ENCODE results near the gene FZD10.

GRCh38 chr12:130136509-130137039 lies 25.7 kb upstream of the FZD10 start:
- TF ChIP-seq, protein P1, sequence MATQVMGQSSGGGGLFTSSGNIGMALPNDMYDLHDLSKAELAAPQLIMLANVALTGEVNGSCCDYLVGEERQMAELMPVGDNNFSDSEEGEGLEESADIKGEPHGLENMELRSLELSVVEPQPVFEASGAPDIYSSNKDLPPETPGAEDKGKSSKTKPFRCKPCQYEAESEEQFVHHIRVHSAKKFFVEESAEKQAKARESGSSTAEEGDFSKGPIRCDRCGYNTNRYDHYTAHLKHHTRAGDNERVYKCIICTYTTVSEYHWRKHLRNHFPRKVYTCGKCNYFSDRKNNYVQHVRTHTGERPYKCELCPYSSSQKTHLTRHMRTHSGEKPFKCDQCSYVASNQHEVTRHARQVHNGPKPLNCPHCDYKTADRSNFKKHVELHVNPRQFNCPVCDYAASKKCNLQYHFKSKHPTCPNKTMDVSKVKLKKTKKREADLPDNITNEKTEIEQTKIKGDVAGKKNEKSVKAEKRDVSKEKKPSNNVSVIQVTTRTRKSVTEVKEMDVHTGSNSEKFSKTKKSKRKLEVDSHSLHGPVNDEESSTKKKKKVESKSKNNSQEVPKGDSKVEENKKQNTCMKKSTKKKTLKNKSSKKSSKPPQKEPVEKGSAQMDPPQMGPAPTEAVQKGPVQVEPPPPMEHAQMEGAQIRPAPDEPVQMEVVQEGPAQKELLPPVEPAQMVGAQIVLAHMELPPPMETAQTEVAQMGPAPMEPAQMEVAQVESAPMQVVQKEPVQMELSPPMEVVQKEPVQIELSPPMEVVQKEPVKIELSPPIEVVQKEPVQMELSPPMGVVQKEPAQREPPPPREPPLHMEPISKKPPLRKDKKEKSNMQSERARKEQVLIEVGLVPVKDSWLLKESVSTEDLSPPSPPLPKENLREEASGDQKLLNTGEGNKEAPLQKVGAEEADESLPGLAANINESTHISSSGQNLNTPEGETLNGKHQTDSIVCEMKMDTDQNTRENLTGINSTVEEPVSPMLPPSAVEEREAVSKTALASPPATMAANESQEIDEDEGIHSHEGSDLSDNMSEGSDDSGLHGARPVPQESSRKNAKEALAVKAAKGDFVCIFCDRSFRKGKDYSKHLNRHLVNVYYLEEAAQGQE (IDR thresholded peaks at IDR 0.05; ENCODE audit: unreplicated experiment): no peak
- TF ChIP-seq, protein P2, sequence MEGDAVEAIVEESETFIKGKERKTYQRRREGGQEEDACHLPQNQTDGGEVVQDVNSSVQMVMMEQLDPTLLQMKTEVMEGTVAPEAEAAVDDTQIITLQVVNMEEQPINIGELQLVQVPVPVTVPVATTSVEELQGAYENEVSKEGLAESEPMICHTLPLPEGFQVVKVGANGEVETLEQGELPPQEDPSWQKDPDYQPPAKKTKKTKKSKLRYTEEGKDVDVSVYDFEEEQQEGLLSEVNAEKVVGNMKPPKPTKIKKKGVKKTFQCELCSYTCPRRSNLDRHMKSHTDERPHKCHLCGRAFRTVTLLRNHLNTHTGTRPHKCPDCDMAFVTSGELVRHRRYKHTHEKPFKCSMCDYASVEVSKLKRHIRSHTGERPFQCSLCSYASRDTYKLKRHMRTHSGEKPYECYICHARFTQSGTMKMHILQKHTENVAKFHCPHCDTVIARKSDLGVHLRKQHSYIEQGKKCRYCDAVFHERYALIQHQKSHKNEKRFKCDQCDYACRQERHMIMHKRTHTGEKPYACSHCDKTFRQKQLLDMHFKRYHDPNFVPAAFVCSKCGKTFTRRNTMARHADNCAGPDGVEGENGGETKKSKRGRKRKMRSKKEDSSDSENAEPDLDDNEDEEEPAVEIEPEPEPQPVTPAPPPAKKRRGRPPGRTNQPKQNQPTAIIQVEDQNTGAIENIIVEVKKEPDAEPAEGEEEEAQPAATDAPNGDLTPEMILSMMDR (conservative IDR thresholded peaks at IDR 0.05; ENCODE audit: low read depth in 2 of 2): no peak
- TF ChIP-seq ZNF462 (CRISPR knock-in tag; IDR thresholded peaks at IDR 0.05) (no peak), EZH2 (IDR thresholded peaks at IDR 0.05; ENCODE audit: low read depth, unreplicated experiment) (no peak), POLR2AphosphoS5 (IDR thresholded peaks at IDR 0.05; ENCODE audit: low read depth) (no peak), JUNB (IDR thresholded peaks at IDR 0.05; ENCODE audit: unreplicated experiment) (no peak), CREB1 (CRISPR knock-in tag; IDR thresholded peaks at IDR 0.05; ENCODE audit: low read depth) (no peak)
- TF ChIP-seq, protein P3, sequence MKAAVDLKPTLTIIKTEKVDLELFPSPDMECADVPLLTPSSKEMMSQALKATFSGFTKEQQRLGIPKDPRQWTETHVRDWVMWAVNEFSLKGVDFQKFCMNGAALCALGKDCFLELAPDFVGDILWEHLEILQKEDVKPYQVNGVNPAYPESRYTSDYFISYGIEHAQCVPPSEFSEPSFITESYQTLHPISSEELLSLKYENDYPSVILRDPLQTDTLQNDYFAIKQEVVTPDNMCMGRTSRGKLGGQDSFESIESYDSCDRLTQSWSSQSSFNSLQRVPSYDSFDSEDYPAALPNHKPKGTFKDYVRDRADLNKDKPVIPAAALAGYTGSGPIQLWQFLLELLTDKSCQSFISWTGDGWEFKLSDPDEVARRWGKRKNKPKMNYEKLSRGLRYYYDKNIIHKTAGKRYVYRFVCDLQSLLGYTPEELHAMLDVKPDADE (IDR thresholded peaks at IDR 0.05): no peak

All from GM23338 (cell line).